CD4-positive, alpha-beta T cell treated with Interleukin-15 for 1 hour (primary cell): ENCODE data around the gene THADA.
"Not testable (repeated sequence)": the region's sequence is repeated elsewhere in the genome, so short reads cannot be mapped to it uniquely, and the experiment has no call there.

ENCODE experiments used
- DNase-seq: peaks from one replicate; pipeline ENCODE4 v3.0.0-alpha.2; 2020

THADA gene

DNA sequence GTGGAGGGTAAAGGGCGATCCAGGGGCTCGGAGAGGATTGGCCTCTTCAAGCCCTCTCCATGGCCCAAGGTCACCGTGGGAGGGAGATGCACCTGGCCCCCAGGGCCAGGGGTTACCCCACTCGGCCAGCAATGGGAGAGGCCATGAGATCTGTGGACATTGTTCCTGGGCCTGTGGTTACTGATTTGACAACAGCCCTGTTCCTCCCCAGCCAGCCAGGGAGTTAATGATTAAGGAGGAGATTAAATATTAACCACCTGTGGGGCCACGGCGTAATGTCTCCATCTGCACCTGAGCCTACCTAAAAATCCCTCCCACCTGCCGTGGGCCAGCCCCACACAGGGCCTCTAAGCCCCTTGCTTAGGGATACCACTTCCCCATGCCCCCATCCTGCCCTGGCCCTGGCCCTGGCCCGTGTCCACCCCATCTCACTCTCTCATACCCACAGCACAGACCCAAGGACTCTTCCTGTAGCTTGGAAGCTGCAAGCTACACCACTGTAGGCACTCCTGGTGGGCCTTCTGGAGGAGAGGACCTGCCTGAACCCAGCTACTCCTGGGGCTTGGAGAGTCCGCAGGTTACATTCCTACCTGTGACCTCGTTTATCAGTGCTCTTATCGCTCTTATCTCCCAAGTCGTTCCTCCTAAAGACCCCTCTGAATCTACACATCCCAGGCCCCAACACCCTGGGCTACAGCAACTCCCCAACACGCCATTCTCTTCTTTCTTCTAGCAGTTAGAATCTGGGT, 401.5 kb downstream of the THADA start:
- no peak for DNase-seq

DNA sequence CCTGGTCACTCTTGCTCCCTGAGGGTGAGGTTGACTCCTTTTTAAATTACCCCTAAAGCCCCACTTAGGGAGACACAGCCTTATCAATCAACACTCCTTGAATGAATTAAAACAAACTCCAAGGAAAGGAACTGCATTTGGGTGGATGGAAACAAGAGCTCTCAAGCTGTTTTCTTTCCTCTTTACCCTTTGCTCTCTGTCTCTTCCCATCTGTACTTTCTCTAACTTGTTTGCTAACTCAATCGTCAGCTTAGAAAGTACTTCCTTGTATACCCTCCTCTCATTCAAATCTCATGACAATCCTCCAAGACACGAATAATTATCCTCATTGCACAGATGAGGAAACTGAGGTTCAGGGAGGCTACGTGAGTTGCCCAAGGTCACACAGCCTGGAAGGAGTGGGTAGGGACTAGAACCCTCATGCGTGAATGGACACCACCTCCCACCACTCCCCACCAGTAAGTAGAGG, 402.2 kb downstream of the THADA start:
- DNase-seq: no peak

DNA sequence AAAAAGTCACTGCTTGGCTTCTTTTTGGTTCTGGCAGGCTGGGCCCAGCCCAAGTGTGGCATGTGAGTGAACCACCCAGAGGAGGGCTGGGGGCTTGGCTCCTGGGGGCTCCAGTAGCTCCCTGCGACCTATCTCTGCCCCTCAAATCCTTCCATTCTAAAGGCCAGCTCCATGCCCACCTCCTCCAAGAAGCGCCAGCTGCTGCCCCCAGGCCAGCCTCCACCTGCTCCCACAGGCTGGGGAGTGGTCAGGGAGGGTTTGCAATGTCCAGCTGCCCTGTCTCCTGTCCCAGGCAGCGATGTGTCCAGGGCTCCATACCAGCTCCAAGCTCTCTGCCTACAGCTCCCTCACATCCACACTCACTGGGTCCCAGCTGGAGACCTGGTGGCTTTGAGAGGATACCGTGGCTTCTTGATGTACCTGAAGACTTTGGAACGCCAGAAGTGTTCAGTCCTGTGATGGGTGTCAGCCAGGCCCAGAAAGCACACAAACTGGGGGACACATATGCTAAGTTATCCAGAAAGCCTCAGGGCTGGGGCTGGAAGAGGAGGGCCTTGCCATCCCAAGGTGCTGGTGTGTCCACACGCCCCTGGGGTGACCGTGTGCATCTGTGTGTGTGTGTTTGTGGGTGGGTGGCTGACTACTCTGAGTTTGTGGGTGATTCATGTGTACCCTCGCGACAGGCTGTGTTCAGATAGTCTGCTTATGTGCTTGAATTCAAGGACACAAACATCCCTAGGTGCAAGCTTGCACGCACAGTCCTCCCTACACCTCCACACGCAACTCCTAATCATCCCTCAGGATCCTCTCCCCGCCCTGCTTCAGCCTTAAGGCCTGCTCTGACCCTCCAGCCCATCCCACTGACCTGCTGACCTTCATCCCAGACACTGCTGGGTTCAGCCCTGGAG, 402.8 kb downstream of the THADA start:
- no peak for DNase-seq

DNA sequence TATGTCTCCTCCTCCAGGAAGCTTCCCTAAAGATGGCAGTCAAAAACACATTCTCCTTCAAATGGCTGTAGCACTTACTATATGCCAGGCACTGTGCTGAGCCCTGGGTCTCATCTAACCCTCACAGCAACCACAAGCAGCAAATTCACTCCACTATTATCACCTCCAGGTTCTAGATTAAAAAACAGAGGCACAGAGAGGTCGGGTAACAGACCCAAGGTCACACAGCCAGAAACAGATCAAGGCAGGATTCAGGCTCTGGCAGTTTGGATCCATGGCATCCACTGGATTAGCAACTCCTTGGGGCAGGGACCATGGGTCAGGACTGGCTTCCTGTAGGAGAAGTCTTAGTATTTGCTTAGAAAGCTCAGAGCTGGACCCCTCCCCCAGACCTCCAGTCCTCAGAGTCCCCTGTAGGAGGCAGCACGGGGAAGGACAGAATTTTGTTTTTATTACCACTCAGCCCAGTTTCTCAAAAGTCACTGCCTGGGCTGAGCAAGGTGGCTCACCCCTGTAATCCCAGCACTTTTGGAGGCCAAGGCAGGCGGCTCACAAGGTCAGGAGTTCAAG, 403.8 kb downstream of the THADA start:
- DNase-seq: no peak

DNA sequence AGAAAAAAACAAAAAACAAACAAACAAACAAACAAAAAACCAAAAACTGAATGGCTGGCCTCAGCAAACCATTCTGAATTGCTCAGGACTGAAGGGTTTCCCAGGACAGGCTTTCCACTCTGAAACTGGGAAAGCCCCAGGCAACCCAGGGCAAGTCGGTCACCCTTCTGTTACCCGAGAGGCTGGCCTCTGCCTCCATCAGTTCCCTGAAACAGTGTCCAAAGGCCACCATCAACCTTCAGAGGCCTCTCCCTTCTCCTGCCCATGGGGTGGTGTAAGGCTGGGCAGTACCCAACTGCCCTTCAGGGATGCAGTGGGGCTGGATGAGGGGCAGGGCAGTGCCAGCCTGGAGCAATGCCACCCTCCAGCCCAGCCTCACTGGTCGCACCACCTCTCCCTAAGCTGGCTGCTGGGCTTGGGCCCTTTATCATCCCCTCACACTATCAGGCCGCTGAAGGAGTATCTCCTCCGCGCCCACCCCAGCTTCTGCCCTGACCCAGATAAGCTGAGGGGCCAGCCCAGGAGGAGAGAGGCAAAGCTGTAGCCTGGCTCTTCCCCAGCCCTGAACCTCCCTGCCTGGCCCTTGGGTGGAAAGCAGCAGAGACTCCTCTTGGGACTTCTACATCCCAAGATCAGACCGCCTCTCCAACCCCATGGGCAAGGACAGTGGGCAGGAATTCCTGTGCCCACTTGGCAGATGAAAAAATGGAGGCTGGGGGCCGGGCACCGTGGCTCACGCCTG, 405.4 kb downstream of the THADA start:
- no peak for DNase-seq

DNA sequence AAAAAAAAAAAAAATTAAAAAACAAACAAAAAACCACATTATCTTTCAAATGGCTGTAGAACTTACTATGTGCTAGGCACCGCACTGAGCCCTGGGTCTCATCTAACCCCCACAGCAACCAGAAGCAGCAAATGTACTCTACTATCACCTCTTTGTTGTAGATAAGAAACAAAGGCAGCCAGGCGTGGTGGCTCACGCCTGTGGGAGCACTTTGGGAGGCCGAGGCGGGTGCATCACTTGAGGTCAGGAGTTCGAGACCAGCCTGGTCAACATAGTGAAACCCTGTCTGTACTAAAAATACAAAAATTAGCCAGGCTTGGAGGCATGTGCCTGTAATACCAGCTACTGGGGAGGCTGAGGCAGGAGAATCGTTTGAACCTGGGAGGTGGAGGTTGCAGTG, 406.0 kb downstream of the THADA start:
- not testable (repeated sequence) for DNase-seq

DNA sequence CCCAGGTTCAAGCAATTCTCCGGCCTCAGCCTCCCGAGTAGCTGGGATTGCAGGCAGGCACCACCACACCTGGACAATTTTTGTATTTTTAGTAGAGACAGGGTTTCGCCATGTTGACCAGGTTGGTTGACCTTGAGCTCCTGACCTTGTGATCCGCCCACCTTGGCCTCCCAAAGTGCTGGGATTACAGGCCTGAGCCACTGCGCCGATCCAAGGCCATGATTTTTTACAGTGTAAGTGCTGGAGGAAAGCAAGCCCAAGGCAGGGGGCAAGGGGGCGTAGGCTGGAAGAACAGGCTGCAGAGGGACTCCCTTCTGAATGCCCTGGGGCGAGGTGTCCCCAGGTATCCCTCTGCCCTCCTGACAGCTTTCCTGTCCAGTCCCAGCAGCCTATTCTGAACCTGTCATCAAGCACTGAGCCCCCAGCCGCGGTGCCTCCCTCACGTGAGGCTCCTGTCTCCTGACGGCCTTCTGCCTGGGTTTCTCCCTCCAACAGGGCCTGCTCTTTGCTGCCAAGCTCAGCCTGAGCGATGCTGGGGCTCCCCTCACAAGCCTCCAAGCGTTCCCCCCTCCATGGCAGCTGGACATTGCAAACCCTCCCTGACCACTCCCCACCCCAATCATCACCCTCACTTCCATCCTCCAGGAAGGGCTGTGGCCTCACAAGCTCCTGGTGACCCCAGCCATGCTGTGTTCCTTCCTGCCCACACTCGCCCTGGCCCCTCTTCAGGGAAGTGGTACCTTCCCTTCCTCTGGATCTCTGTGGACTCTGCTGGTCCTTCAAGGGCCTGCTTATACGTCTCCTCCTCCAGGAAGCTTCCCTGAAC, 407.1 kb downstream of the THADA start:
- DNase-seq: no peak

DNA sequence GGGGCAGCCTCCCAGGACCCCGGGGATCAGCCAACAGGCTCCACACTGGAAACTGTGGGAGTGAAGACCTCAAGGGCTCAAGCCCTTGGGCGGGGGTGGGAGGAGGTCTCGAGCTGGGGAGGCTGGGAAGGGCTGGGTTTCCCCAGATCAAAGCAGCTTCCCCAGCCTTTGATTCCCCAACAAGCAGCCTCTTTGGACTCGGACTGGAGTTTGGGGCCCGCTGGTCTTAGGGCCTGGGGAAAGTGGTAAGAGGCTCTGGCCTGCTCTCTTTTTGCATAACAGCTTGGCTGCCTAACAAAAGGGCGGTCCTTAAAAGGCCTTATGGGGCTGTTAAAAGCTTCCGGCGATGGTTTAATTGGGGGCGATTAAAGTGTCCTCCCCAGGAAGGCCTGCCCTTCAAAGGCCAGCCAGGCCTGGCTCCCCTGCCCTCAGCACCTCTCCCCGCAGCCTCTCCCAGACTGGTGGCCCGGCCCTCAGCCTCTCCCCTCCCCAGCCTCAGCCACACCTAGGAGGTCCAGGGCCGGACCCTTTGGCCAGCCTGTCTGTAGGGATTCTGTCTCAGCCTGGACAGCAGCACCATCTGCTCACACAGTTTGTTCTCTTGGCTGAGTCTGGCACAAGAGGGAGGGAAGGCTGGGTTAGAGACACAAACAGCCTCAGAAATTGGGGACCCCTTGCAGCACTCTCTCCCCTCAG, 409.0 kb downstream of the THADA start:
- no peak for DNase-seq

DNA sequence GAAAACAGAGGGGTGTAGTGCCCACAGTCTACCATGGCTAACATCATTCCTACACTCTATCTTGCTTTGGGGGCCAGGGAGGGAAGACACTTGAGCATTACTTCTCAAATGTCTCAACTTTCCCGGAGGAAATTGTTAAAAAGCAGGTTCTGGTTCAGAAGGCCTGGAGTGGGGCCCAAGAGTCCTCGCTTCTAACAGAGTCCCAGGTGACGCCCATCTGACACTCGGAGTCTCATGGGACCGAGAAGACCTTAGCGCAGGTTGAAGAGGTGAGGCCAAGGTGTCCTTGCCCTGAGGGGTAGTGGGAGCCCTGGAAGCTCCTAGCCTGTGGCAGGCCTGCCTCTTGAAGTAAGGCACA, 409.5 kb downstream of the THADA start:
- no peak for DNase-seq

- no peak for DNase-seq
Measured at GRCh38 chr2:43185146-43185545, 410.7 kb downstream of the THADA start.

GRCh38 chr2:43184339-43184895, 411.4 kb downstream of the THADA start:
- DNase-seq: peak; percentile 46

DNA sequence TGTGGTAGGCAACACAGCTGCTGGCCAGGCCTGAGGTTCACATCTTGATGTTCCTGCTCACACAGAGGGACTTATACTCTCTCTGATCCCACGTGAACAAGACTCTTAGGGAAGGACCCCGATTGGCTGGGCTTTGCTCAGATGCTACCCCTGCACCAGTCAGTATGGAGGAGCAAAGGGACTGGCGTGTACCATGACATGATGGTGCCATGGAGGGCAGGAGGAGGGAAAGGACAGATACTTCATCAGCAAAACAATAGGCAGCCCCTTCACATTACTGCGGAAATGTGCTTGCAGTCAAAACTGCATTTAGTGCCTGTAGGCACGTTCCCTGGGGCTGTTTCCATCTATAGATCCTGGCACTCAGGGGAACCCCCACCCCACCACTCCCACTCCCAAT, 412.1 kb downstream of the THADA start:
- DNase-seq: no peak

DNA sequence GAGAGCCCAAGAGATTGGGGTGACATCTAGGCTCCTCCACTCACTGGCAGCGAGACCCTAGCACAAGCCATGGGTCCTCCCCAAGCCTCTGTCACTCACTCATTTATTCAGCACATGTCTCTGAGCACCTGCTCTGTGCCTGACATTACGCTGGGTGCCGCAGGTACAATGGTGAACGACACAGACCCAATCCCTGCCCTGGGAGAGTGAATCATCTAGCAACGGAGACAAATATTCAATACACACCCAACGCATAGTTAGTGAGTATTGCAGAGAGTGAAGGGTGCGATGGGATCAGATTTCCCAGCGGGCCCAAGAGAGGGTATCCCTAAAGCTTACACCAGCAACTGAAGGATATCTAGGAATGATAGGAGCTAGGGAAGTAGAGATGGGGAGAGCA, 414.9 kb downstream of the THADA start:
- no peak for DNase-seq
